Bronchial epithelial cell (primary cell): ENCODE data around the gene GPC5. TPM values are rescaled to one million over a fixed set of nuclear protein-coding genes. Genes with fewer than 3 reads are reported as not detected.

Experiments used
- DNase-seq: peaks from one replicate; pipeline ENCODE4 v3.0.0-alpha.2; 2010; ENCODE audit warnings: low read depth
- FAIRE-seq: peaks from 2 replicates; lab custom pipeline; 2011; peaks lifted over from hg19 to GRCh38; lab: Jason Lieb, UNC
- H3K27me3 ChIP-seq: 2 replicates; pipeline ENCODE4 v1.5.1; 2011; ENCODE audit warnings: low read length; ENCODE audit not compliant: control insufficient read depth, insufficient read depth
- H3K36me3 ChIP-seq: 2 replicates; pipeline ENCODE4 v1.5.1; 2011; ENCODE audit warnings: low read length; ENCODE audit not compliant: control insufficient read depth, insufficient read depth
- H3K4me3 ChIP-seq: 2 replicates; pipeline ENCODE4 v1.5.1; 2011; ENCODE audit warnings: mild to moderate bottlenecking, low read depth, low read length, control low read depth
- total RNA-seq: library from RNA; depleted of rRNA; stranded (reverse); fragments of >200 nt; gene quantifications from 2 replicates; pipeline ENCODE4 v1.2.1, GENCODE V29; 2014
- TF ChIP-seq, protein P1 (sequence below): IDR thresholded peaks from 2 replicates; pipeline ENCODE4 v1.5.1; 2011; ENCODE audit warnings: mild to moderate bottlenecking, moderate library complexity, low read length, control low read depth, inconsistent platforms; ENCODE audit not compliant: insufficient read depth, severe bottlenecking

GPC5 gene
- total RNA-seq, 1 donor from 2014 or later = 1.8 TPM

DNA sequence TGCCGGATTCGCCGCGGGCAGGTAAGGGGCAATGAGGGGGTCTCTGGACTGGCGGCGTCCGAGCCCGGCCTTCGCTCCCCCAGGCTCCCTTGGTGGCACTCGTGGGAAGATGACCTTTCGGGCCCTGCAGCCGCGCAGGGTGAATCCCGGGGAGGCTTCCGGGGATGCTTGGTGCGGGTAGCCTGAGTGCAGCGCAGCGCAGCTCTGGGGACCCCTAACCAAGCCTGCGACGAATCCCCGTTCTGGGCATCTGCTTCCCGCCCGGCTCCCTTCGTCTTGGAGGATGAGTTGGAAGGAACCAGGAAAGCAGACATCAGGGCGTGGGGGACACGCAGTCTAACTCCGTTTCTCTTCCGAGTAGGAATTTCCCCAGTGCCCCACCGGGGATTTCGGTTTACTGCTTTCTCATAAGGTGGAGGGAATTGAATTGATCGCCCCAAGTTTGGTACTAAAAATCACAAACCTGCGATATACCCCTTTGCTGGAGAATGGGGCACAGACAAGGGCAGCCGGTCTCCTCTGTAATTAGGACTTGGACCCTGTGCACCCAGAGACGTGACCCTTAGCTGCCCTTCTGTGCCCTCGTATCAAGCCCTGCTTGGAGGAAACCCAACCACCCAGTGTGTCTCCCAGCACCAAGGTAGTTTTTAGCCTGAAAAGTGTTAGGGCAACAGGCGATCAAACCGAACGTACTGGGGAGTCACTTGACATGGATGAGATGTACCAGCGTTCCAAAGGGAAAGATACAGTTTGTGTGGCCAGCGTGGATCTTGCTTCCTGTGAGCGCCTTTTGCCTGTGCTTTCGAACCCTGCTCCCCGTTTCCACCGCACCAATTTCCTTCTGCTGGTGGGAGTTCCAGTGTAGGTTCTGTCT, 1.0 kb downstream of the GPC5 start:
- H3K4me3 ChIP-seq = no peak overlapping the region
- FAIRE-seq (no peak), DNase-seq (no peak)
- TF ChIP-seq, protein P1, sequence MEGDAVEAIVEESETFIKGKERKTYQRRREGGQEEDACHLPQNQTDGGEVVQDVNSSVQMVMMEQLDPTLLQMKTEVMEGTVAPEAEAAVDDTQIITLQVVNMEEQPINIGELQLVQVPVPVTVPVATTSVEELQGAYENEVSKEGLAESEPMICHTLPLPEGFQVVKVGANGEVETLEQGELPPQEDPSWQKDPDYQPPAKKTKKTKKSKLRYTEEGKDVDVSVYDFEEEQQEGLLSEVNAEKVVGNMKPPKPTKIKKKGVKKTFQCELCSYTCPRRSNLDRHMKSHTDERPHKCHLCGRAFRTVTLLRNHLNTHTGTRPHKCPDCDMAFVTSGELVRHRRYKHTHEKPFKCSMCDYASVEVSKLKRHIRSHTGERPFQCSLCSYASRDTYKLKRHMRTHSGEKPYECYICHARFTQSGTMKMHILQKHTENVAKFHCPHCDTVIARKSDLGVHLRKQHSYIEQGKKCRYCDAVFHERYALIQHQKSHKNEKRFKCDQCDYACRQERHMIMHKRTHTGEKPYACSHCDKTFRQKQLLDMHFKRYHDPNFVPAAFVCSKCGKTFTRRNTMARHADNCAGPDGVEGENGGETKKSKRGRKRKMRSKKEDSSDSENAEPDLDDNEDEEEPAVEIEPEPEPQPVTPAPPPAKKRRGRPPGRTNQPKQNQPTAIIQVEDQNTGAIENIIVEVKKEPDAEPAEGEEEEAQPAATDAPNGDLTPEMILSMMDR = no peak
- H3K27me3 ChIP-seq = peaks cover 19% of the 10 kb centered on the region
- H3K36me3 ChIP-seq = no peaks in the 10 kb centered on the region

DNA sequence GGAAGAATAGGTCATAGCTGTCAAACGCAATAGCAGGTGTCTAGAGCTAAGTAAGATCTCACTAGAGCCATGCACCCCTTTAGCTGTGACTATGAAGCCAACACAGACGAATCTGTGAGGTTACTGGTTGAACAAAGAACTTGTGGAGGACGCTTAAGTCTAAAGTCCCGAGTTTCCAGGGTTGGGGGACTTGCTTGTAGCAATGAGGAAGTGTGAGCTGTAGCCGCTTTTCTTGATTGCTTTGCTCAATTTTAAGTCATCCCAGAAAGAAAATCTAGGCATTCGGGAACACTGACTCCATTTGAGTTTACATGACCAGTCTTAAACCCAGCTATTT, 1.6 kb downstream of the GPC5 start:
- DNase-seq (no peak), FAIRE-seq (no peak)
- no peaks in the 10 kb centered on the region for H3K36me3 ChIP-seq
- no peak overlapping the region for H3K4me3 ChIP-seq
- TF ChIP-seq, protein P1 = no peak
- H3K27me3 ChIP-seq = peaks cover 19% of the 10 kb centered on the region

DNA sequence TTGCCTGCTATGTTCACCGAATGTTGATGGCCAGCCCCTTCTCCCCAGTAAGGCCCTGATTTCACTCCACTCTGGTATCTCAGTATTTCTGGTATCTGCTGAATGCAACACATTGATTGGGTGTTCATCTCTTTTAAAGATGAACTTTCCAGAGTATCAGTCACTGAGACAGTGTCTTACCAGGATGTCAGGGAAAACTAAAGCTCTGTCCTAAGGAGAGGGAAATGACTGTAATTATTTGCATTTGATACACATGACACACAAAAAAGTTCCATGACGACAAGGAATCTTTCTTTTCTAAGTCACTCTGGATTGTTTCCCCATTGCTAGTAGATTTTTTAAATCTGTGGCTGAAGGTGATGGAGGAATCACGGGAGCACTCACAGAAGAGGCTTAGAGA, 2.2 kb downstream of the GPC5 start:
- Histone ChIP-seq H3K27me3 (peaks cover 19% of the 10 kb centered on the region), H3K4me3 (no peak overlapping the region), H3K36me3 (no peaks in the 10 kb centered on the region)
- no peak for DNase-seq
- TF ChIP-seq, protein P1 = no peak
- no peak for FAIRE-seq

DNA sequence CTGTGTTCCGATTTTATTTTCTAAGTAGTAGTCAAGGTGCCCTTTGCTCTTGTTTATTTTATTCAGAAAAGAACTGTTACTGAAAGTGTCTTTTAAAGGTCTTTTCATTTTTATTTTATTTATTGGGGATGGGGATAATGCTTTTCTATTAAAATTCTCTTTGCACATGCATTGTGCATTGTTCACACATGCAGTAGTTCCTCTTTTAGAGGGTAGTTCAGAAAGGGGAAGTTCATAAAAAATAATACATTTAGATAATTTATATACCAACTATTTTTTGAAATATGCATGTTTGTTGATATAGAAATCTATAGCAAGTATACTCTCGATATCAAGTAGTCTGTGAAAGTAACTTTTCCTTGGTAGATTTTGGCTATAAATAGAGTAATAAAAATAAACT, 3.5 kb downstream of the GPC5 start:
- TF ChIP-seq, protein P1 = no peak
- DNase-seq (no peak), FAIRE-seq (no peak)
- H3K4me3 ChIP-seq = no peak overlapping the region
- no peaks in the 10 kb centered on the region for H3K36me3 ChIP-seq
- peaks cover 19% of the 10 kb centered on the region for H3K27me3 ChIP-seq

DNA sequence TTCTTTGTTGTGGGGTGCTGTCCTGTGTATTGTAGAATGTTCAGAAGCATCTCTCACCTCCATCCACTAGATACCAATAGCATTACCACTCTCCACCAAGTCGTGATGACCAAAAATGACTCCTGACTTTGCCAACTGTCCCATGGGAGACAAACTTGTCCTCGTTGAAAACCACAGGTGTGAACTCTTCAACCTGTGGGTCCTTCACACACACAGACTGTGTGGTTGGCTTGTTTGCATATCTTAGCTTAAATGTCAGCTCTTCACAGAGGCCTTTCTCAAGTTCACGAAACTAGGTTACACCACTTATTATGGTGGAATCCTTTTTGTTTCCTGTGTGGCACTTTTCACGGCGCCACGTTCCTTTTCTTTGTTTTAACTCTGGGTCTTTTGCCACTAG, 6.8 kb downstream of the GPC5 start:
- TF ChIP-seq, protein P1 = no peak
- Histone ChIP-seq H3K4me3 (no peak overlapping the region), H3K27me3 (peaks cover 3% of the 10 kb centered on the region), H3K36me3 (no peaks in the 10 kb centered on the region)
- FAIRE-seq (no peak), DNase-seq (no peak)

DNA sequence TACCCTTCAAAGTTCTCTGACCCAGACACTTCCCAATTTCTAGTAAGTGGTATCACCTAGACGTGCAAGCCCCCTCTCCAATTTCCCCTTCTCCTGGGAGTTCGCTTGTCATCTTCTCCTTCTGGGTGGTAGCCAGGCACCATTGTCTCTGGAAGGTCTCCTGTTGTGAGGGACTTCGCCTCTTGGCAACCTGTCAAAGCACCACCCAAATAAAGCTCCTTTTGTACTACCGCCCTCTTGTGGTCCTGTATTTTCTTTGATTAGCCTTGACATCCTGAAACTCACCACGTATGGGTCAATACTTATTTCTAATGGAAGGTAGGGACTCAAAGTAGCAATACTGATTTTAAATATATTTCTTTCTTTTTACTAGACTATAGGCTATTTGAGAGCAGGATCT, 8.2 kb downstream of the GPC5 start:
- no peaks in the 10 kb centered on the region for H3K36me3 ChIP-seq
- FAIRE-seq (no peak), DNase-seq (peak; percentile 36)
- TF ChIP-seq, protein P1 = peak; percentile 35
- H3K4me3 ChIP-seq = no peak overlapping the region
- H3K27me3 ChIP-seq = peaks cover 2% of the 10 kb centered on the region
